Endothelial cell of umbilical vein (primary cell): ENCODE measurements around the gene BTG2. TPM values are rescaled to one million over a fixed set of nuclear protein-coding genes. Genes with fewer than 3 reads are reported as not detected.

Experiments
- BruUV-seq: library from RNA; stranded (reverse); fragments of 400-500 nt; replicated peaks from 2 replicates; lab custom pipeline; 2021; lab: Mats Ljungman, UMichigan
- CTCF ChIA-PET: fragments of 300-600, 350-600 bp; sonication (Branson Sonifier 250); formaldehyde crosslinking; loops from one replicate; lab custom pipeline; 2021; ENCODE audit warnings: antibody characterized with exemption, inconsistent platforms; lab: Charles Lee
- POLR2A ChIA-PET: fragments of 300-600, 350-600 bp; sonication (Branson Sonifier 250); formaldehyde crosslinking; loops from one replicate; lab custom pipeline; 2021; ENCODE audit warnings: antibody characterized with exemption, inconsistent platforms; lab: Charles Lee
- DNase-seq: peaks from one replicate; pipeline ENCODE4 v3.0.0-alpha.2; 2011; ENCODE audit warnings: low read depth, low spot score
- FAIRE-seq: peaks from 2 replicates; lab custom pipeline; 2011; peaks lifted over from hg19 to GRCh38; lab: Jason Lieb, UNC
- H2AFZ ChIP-seq: 2 replicates; pipeline ENCODE4 v1.6.0; 2012; ENCODE audit warnings: low read depth, low read length, control low read depth, inconsistent platforms
- H3K27ac ChIP-seq: 2 replicates; pipeline ENCODE4 v1.5.1; 2011; ENCODE audit warnings: low read depth, mild to moderate bottlenecking, control low read depth, low read length, moderate library complexity; ENCODE audit not compliant: insufficient read depth
- H3K27me3 ChIP-seq, 2 experiments: 2 replicates each; pipeline versions ENCODE4 v1.6.0 to v1.6.1; 2011; ENCODE audit warnings: low read length in 2 of 2, mixed read lengths in 1 of 2; ENCODE audit not compliant: control insufficient read depth in 2 of 2, insufficient read depth in 2 of 2
- H3K36me3 ChIP-seq, 2 experiments: 2 replicates in 1 of 2; 3 replicates in 1 of 2; pipeline ENCODE4 v1.5.1; 2011; ENCODE audit warnings: low read length in 2 of 2, mild to moderate bottlenecking in 1 of 2, moderate library complexity in 1 of 2; ENCODE audit not compliant: control insufficient read depth in 2 of 2, insufficient read depth in 2 of 2; ENCODE audit errors: extremely low read depth in 1 of 2
- H3K4me1 ChIP-seq: 3 replicates; pipeline ENCODE4 v1.5.1; 2011; ENCODE audit warnings: mild to moderate bottlenecking, low read length; ENCODE audit not compliant: control insufficient read depth, insufficient read depth; ENCODE audit errors: extremely low read depth
- H3K4me2 ChIP-seq: 2 replicates; pipeline ENCODE4 v1.6.1; 2011; ENCODE audit warnings: low read length, control low read depth, mixed read lengths; ENCODE audit not compliant: insufficient read depth
- H3K4me3 ChIP-seq, 3 experiments: fragments of 200-600 bp in 1 of 3; sonication (generic), shearing (Covaris generic) in 1 of 3; replicated peaks in 1 of 3; 2 replicates each; pipeline ENCODE4 v1.5.1; 2011 to 2016; ENCODE audit warnings: control low read depth in 3 of 3, low read length in 3 of 3, mild to moderate bottlenecking in 2 of 3, inconsistent platforms in 1 of 3, low read depth in 1 of 3, moderate library complexity in 1 of 3; ENCODE audit not compliant: insufficient read depth in 1 of 3
- H3K79me2 ChIP-seq: 2 replicates; pipeline ENCODE4 v1.6.0; 2012; ENCODE audit warnings: low read length, inconsistent platforms; ENCODE audit not compliant: control insufficient read depth, insufficient read depth
- H3K9ac ChIP-seq: replicated peaks from 2 replicates; pipeline ENCODE3; 2011; ENCODE audit warnings: low read length, control low read depth; ENCODE audit not compliant: insufficient read depth; ENCODE audit errors: extremely low read depth
- H3K9me1 ChIP-seq: replicated peaks from 3 replicates; pipeline ENCODE4 v1.6.0; 2011; ENCODE audit warnings: mild to moderate bottlenecking, low read length; ENCODE audit not compliant: control insufficient read depth, insufficient read depth; ENCODE audit errors: extremely low read depth
- H3K9me3 ChIP-seq: replicated peaks from 2 replicates; pipeline ENCODE4 v1.5.1; 2012; ENCODE audit warnings: low read length, inconsistent platforms; ENCODE audit not compliant: control insufficient read depth, insufficient read depth
- H4K20me1 ChIP-seq: replicated peaks from 2 replicates; pipeline ENCODE3; 2011; ENCODE audit warnings: mild to moderate bottlenecking, low read length; ENCODE audit not compliant: control insufficient read depth, insufficient read depth; ENCODE audit errors: extremely low read depth
- EZH2 ChIP-seq: IDR thresholded peaks from 2 replicates; pipeline ENCODE4 v1.6.1; 2012; ENCODE audit warnings: borderline replicate concordance, low read depth, mild to moderate bottlenecking, moderate library complexity, low read length, inconsistent platforms; ENCODE audit not compliant: severe bottlenecking
- FOS ChIP-seq: IDR thresholded peaks from 2 replicates; pipeline ENCODE4 v1.6.1; 2011; ENCODE audit warnings: mild to moderate bottlenecking, low read length, moderate library complexity, borderline replicate concordance; ENCODE audit not compliant: insufficient read depth
- GATA2 ChIP-seq: IDR thresholded peaks from 2 replicates; pipeline ENCODE4 v1.7.0; 2011; ENCODE audit warnings: low read depth, mild to moderate bottlenecking, moderate library complexity, mixed read lengths, low read length; ENCODE audit not compliant: insufficient read length, insufficient read depth
- JUN ChIP-seq: IDR thresholded peaks from 2 replicates; pipeline ENCODE4 v1.6.1; 2011; ENCODE audit warnings: borderline replicate concordance, low read depth; ENCODE audit not compliant: insufficient read length, insufficient read depth
- MYC ChIP-seq: IDR thresholded peaks from one replicate; pipeline ENCODE4 v1.6.1; 2011; ENCODE audit warnings: mild to moderate bottlenecking, low read depth, low read length
- POLR2A ChIP-seq: IDR thresholded peaks from 2 replicates; pipeline ENCODE4 v1.6.1; 2012; ENCODE audit warnings: low read depth, mild to moderate bottlenecking, control low read depth, low read length
- POLR2AphosphoS5 ChIP-seq: IDR thresholded peaks from 2 replicates; pipeline ENCODE4 v1.6.1; 2012; ENCODE audit warnings: low read depth, mild to moderate bottlenecking, control low read depth, low read length, moderate library complexity; ENCODE audit not compliant: insufficient read depth
- dilution Hi-C: fragments of 300-500 bp; cut with MboI; formaldehyde crosslinking; loops from one replicate; pipeline ENCODE4 v1.15.0; 2019; ENCODE audit warnings: low sequenced_read_pairs; ENCODE audit not compliant: extremely low pct_ligation_motif_present
- intact Hi-C: fragments of 100-400 bp; cut with micrococcal nuclease; formaldehyde crosslinking; loops from one replicate; pipeline ENCODE4 v1.10.0; 2022
- polyA plus RNA-seq, 4 experiments: library from polyadenylated mRNA; depleted of rRNA in 3 of 4; stranded (reverse) in 3 of 4; unstranded in 1 of 4; fragments of >200 nt; gene quantifications; 2 replicates each; pipeline versions ENCODE4 v1.2.1 to v1.2.3, GENCODE V29; 2011 to 2012; ENCODE audit warnings: missing spikeins in 1 of 4
- total RNA-seq: library from RNA; stranded (reverse); gene quantifications from 2 replicates; pipeline ENCODE4 v1.2.3, GENCODE V29; 2021
- TF ChIP-seq, protein P1 (sequence below), 2 donors: IDR thresholded peaks; 1 replicate in 1 of 2; 2 replicates in 1 of 2; pipeline ENCODE4 v1.5.1; 2011; ENCODE audit warnings: low read length in 2 of 2, mild to moderate bottlenecking in 2 of 2, moderate library complexity in 2 of 2, control low read depth in 1 of 2, inconsistent platforms in 1 of 2, low read depth in 1 of 2; ENCODE audit not compliant: insufficient read depth in 1 of 2; ENCODE audit errors: extremely low read depth in 1 of 2
- TF ChIP-seq, protein P2 (sequence below): IDR thresholded peaks from 2 replicates; pipeline ENCODE4 v1.6.1; 2011; ENCODE audit not compliant: insufficient read depth, insufficient read length

Gene BTG2
- total and polyA plus RNA-seq, 2 donors (not counting 3 experiments of a cell fraction or from before 2014, with no cell fraction given): 35.6 to 50.1 TPM

DNA sequence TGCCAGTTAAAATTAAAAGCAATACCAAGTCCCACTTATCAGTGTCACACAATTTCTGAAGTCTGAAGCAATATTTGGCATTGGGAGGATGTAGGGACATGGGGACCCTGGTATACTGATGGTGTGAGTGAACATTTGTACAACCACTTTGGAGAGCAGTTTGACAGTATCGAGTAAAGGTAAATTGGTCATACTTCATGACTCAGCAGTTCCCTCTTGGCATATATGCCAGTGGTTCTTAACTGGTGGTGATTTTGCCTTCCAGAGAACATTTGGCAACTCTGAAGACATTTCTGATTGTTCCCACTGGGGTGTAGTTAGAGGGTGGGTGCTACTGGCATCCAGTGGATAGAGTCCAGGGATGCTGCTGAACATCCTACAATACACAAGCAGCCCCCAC lies 25.9 kb downstream of the BTG2 start:
- dilution Hi-C loops (no loop called here), intact Hi-C loops (no loop called here)
- Histone ChIP-seq H3K79me2 (no peaks in the 10 kb centered on the region), H2AFZ (no peak overlapping the region), H3K4me3 (no peak overlapping the region), H4K20me1 (no peaks in the 10 kb centered on the region), H3K36me3 (no peaks in the 10 kb centered on the region), H3K9me3 (no peaks in the 10 kb centered on the region), H3K27ac (no peak overlapping the region), H3K27me3 (peaks cover 10 to 13% of the 10 kb centered on the region in 2 experiments), H3K9ac (no peak overlapping the region), H3K9me1 (no peaks in the 10 kb centered on the region), H3K4me1 (peaks cover 8% of the 10 kb centered on the region), H3K4me2 (no peak overlapping the region)
- POLR2A ChIA-PET: no interaction called here
- CTCF ChIA-PET: interaction anchor here (30.6 kb wide), 1 partner anchor 59 kb away, joined by 1014 read pairs; no protein-coding TSS in a partner anchor
- no TSS peak for BruUV-seq
- FAIRE-seq (no peak), DNase-seq (no peak)
- TF ChIP-seq GATA2 (no peak), MYC (no peak), POLR2A (no peak), POLR2AphosphoS5 (no peak), JUN (no peak), FOS (no peak), EZH2 (no peak)
- TF ChIP-seq, protein P1, sequence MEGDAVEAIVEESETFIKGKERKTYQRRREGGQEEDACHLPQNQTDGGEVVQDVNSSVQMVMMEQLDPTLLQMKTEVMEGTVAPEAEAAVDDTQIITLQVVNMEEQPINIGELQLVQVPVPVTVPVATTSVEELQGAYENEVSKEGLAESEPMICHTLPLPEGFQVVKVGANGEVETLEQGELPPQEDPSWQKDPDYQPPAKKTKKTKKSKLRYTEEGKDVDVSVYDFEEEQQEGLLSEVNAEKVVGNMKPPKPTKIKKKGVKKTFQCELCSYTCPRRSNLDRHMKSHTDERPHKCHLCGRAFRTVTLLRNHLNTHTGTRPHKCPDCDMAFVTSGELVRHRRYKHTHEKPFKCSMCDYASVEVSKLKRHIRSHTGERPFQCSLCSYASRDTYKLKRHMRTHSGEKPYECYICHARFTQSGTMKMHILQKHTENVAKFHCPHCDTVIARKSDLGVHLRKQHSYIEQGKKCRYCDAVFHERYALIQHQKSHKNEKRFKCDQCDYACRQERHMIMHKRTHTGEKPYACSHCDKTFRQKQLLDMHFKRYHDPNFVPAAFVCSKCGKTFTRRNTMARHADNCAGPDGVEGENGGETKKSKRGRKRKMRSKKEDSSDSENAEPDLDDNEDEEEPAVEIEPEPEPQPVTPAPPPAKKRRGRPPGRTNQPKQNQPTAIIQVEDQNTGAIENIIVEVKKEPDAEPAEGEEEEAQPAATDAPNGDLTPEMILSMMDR (IDR thresholded peaks at IDR 0.05; ENCODE audit: extremely low read depth in 1 of 2, insufficient read depth in 1 of 2, low read depth in 1 of 2, low read length in 2 of 2): no peak
- TF ChIP-seq, protein P2, sequence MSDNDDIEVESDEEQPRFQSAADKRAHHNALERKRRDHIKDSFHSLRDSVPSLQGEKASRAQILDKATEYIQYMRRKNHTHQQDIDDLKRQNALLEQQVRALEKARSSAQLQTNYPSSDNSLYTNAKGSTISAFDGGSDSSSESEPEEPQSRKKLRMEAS: no peak
